Peyer's patch (tissue), 4 donors: Measurements from ENCODE around the gene UBE2C. TPM values are rescaled to one million over a fixed set of nuclear protein-coding genes. Genes with fewer than 3 reads are reported as not detected.

Experiments
- DNase-seq, 3 donors: peaks; one replicate each; pipeline ENCODE4 v3.0.0-alpha.2; 2017 to 2019
- H3K27ac ChIP-seq, 4 donors: fragments of 200-600 bp; sonication (generic); one replicate each; pipeline ENCODE4 v1.5.1; 2016 to 2019
- H3K27me3 ChIP-seq, 2 donors: fragments of 200-600 bp; sonication (generic); one replicate each; pipeline ENCODE4 v1.5.1; 2019
- H3K36me3 ChIP-seq, 3 donors: fragments of 200-600 bp; sonication (generic); one replicate each; pipeline ENCODE4 v1.5.1; 2016 to 2019
- H3K4me1 ChIP-seq, 4 donors: fragments of 200-600 bp; sonication (generic); one replicate each; pipeline ENCODE4 v1.5.1; 2016 to 2019
- H3K4me3 ChIP-seq, 4 donors: fragments of 200-600 bp; sonication (generic); 1 replicate in 3 of 4; 2 replicates in 1 of 4; pipeline ENCODE4 v1.5.1; 2016 to 2019; ENCODE audit warnings: mild to moderate bottlenecking in 1 of 4
- H3K9me3 ChIP-seq, 4 donors: fragments of 200-600 bp; sonication (generic); one replicate each; pipeline ENCODE4 v1.5.1; 2016 to 2019; ENCODE audit warnings: mild to moderate bottlenecking in 1 of 4
- CTCF ChIP-seq, 6 experiments: fragments of 450-650 bp in 4 of 6; fragments of 200-600 bp in 2 of 6; sonication (generic) in 1 of 6; IDR thresholded peaks; one replicate each; pipeline ENCODE4 v1.5.1; 2017 to 2019; ENCODE audit warnings: antibody characterized with exemption in 6 of 6, mild to moderate bottlenecking in 3 of 6, moderate library complexity in 1 of 6
- POLR2A ChIP-seq, 2 donors: fragments of 450-650 bp; IDR thresholded peaks; one replicate each; pipeline ENCODE4 v1.5.1; 2017; ENCODE audit warnings: antibody characterized with exemption in 2 of 2, mild to moderate bottlenecking in 2 of 2, moderate library complexity in 2 of 2
- small RNA-seq, 2 donors: library from RNA; depleted of rRNA; stranded (forward); fragments of <200 nt; gene quantifications; one replicate each; pipeline ENCODE3, GENCODE V24; 2016
- total RNA-seq, 4 donors: library from RNA; depleted of rRNA; stranded (reverse); fragments of >200 nt; gene quantifications; one replicate each; pipeline ENCODE4 v1.1.0, GENCODE V29; 2016

Gene UBE2C
- total RNA-seq, 4 donors from 2014 or later, result 7.3 to 24.8 (median 9.8) TPM

DNA sequence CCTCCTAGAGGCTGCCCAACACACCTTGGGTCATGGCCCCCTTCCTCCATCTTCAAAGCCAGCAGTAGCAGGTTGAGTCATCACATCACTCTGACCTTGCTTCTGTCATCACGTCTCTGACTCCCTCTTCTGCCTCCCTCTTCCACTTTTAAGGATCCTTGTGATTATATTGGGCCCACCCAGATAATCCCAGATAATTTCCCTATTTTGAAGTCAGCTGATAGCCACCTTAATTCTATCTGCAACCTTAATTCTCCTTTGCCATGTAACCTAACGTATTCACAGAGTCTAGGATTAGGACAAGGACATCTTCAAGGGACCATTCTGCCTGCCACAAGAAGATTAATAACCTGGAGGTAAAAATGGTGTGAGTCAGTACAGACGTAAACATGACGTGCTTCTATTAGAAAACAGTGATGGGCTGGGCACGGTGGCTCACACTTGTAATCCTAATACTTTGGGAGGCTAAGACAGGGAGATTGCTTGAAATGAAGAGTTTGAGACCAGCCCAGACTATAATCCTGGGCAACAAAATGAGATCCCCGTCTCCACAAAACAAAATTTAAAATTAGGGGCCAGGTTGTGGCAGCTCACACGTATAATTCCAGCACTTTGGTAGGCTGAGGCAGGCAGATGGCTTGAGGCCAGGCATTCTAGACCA lies 48.2 kb downstream of the UBE2C start:
- H3K9me3 ChIP-seq, result no peaks in the 10 kb centered on the region
- no peaks in the 10 kb centered on the region for H3K27me3 ChIP-seq
- H3K27ac ChIP-seq, result no peak overlapping the region
- no peak overlapping the region for H3K4me3 ChIP-seq
- no peaks in the 10 kb centered on the region for H3K36me3 ChIP-seq
- no peak for DNase-seq
- H3K4me1 ChIP-seq, result peaks cover 0 to 55% (median 10%) of the 10 kb centered on the region in 4 donors
- TF ChIP-seq CTCF (IDR thresholded peaks at IDR 0.05) (no peak), POLR2A (IDR thresholded peaks at IDR 0.05) (no peak)

DNA sequence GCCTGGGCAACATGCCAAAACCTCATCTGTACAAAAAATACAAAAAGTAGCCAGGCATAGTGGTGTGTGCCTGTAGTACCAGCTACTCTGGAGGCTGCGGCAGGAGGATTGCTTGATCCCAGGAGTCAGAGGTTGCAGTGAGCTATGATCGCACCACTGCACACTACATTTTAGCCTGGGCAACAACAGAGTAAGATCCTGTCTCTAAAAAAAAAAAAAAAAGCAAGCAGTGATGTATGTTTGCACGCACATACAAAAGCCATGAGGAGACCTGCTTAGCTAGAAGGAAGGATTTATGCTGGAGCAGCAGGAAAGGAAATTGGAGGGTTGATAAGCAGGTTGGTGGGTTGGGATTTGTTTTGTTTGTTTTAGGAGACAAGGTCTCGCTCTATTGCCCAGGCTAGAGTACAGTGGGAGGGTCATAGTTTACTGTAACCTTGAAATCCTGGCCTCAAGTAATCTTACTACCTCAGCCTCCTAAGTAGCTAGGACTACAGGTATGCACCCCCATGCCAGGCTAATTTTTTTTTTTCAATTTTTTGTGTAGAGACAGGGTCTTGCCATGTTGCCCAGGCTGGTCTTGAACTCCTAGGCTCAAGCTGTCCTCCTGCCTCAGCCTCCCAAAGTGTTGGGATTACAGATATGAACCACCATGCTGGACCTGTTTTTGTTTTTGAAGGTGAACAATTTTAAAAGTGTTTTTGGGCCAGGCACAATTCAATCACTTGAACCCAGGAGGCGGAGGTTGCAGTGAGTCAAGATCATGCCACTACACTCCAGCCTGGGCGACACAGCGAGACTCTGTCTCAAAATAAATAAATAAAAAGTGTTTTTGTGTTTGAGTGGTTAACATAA lies 49.0 kb downstream of the UBE2C start:
- no peak for TF ChIP-seq CTCF (IDR thresholded peaks at IDR 0.05)
- no peak for TF ChIP-seq POLR2A (IDR thresholded peaks at IDR 0.05)
- H3K9me3 ChIP-seq, result no peaks in the 10 kb centered on the region
- H3K36me3 ChIP-seq, result no peaks in the 10 kb centered on the region
- H3K27ac ChIP-seq, result no peak overlapping the region
- no peaks in the 10 kb centered on the region for H3K27me3 ChIP-seq
- H3K4me3 ChIP-seq, result no peak overlapping the region
- H3K4me1 ChIP-seq, result peaks cover 0 to 53% (median 5%) of the 10 kb centered on the region in 4 donors
- DNase-seq, result no peak

GRCh38 chr20:45863543-45864470 lies 51.4 kb downstream of the UBE2C start:
- no peak overlapping the region for H3K4me3 ChIP-seq
- no peaks in the 10 kb centered on the region for H3K9me3 ChIP-seq
- peaks cover 0 to 52% (median 0%) of the 10 kb centered on the region in 4 donors for H3K4me1 ChIP-seq
- TF ChIP-seq CTCF (IDR thresholded peaks at IDR 0.05), result no peak
- no peak for TF ChIP-seq POLR2A (IDR thresholded peaks at IDR 0.05)
- no peak for DNase-seq
- no peaks in the 10 kb centered on the region for H3K27me3 ChIP-seq
- H3K27ac ChIP-seq, result peak overlapping the region in 1 of 4 donors; percentile 25
- H3K36me3 ChIP-seq, result no peaks in the 10 kb centered on the region

- TF ChIP-seq CTCF (IDR thresholded peaks at IDR 0.05), result no peak
- TF ChIP-seq POLR2A (IDR thresholded peaks at IDR 0.05), result no peak
- H3K27me3 ChIP-seq, result no peaks in the 10 kb centered on the region
- no peak overlapping the region for H3K27ac ChIP-seq
- H3K36me3 ChIP-seq, result no peaks in the 10 kb centered on the region
- no peak for DNase-seq
- no peak overlapping the region for H3K4me3 ChIP-seq
- H3K9me3 ChIP-seq, result no peaks in the 10 kb centered on the region
- H3K4me1 ChIP-seq, result peaks cover 0 to 41% (median 0%) of the 10 kb centered on the region in 4 donors
Observed at GRCh38 chr20:45866454-45866853, 54.0 kb downstream of the UBE2C start.

Small RNA genes within 50 kb of the gene (small RNA-seq; reads per million reads assigned to genes)
- gene RNU6ATAC38P, result 0 reads per million in 2 donors

Other genes with a start within 250 kb of the UBE2C start
- gene WFDC8, start 233.4 kb upstream of the UBE2C start, total RNA-seq, result not detected
- not detected for gene WFDC10A, start 182.9 kb upstream of the UBE2C start, total RNA-seq
- not detected for gene WFDC9, start 181.4 kb upstream of the UBE2C start, total RNA-seq
- not detected for gene WFDC11, start 142.4 kb upstream of the UBE2C start, total RNA-seq
- gene WFDC13, start 110.6 kb upstream of the UBE2C start, total RNA-seq, result not detected
- not detected for gene WFDC10B, start 107.6 kb upstream of the UBE2C start, total RNA-seq
- not detected for gene SPINT4, start 90.3 kb upstream of the UBE2C start, total RNA-seq
- gene WFDC3, start 20.8 kb upstream of the UBE2C start, total RNA-seq, result not detected
- gene DNTTIP1, start 20.7 kb upstream of the UBE2C start, total RNA-seq, result 10 to 100 TPM; 21.5 to 41.4 (median 25.2) TPM
- gene TNNC2, start 14.7 kb downstream of the UBE2C start, total RNA-seq, result 1 to 10 TPM in 2 of 4 donors, not detected in 2; 2.7 to 3.5 TPM
- 10 to 100 TPM; 17.5 to 94.9 (median 42.7) TPM for gene SNX21, start 21.2 kb downstream of the UBE2C start, total RNA-seq
- gene ACOT8, start 44.7 kb downstream of the UBE2C start, total RNA-seq, result 10 to 100 TPM; 56.9 to 93.8 (median 78.3) TPM
- 1 to 10 TPM; 2.5 to 9.1 (median 4.6) TPM for gene ZSWIM3, start 45.0 kb downstream of the UBE2C start, total RNA-seq
- gene ZSWIM1, start 68.6 kb downstream of the UBE2C start, total RNA-seq, result 10 to 100 TPM in 3 of 4 donors, 1 to 10 TPM in 1; 6.6 to 14.5 (median 11.9) TPM
- gene SPATA25, start 75.0 kb downstream of the UBE2C start, total RNA-seq, result 10 to 100 TPM in 3 of 4 donors, 1 to 10 TPM in 1; 5.8 to 35.2 (median 19.5) TPM
- 10 to 100 TPM in 3 of 4 donors, 1 to 10 TPM in 1; 3.3 to 27.6 (median 23.9) TPM for gene NEURL2, start 78.6 kb downstream of the UBE2C start, total RNA-seq
- 100 to 1,000 TPM in 3 of 4 donors, 10 to 100 TPM in 1; 85.0 to 602 (median 258) TPM for gene CTSA, start 78.7 kb downstream of the UBE2C start, total RNA-seq
- 10 to 100 TPM; 25.0 to 99.3 (median 35.7) TPM for gene PLTP, start 99.5 kb downstream of the UBE2C start, total RNA-seq
- 10 to 100 TPM; 25.0 to 53.2 (median 44.9) TPM for gene PCIF1, start 122.0 kb downstream of the UBE2C start, total RNA-seq
- 10 to 100 TPM; 34.3 to 60.1 (median 53.6) TPM for gene ZNF335, start 159.6 kb downstream of the UBE2C start, total RNA-seq
- 1 to 10 TPM in 2 of 4 donors, not detected in 2; 1.1 to 2.5 TPM for gene MMP9, start 196.3 kb downstream of the UBE2C start, total RNA-seq
- not detected for gene SLC12A5, start 216.6 kb downstream of the UBE2C start, total RNA-seq